B cell (primary cell): ENCODE data around the gene KRCC1.

Experiments used
- EZH2 ChIP-seq: IDR thresholded peaks from 2 replicates; pipeline ENCODE4 v1.6.1; 2012; ENCODE audit warnings: borderline replicate concordance, low read depth, mild to moderate bottlenecking, moderate library complexity, low read length; ENCODE audit not compliant: insufficient read depth, poor library complexity, severe bottlenecking
- TF ChIP-seq, protein P1 (sequence below): fragments of 200-600 bp; IDR thresholded peaks from one replicate; pipeline ENCODE4 v1.8.0; 2022; ENCODE audit warnings: antibody characterized with exemption, mild to moderate bottlenecking

DNA sequence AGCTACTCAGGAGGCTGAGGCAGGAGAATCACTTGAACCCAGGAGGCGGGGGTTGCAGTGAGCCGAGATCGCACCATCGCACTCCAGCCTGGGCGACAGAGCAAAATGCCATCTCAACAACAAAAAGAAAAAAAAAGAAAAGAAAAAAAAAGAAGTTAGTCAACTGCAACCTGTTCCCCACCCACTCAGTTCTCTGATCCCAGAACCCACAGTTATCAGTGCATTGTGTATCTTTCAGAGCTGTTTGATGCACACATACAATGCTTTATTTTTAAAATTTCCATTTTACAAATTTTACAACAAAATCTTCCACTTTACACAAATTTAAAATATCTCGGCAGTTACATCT is 53.2 kb downstream of the KRCC1 start:
- TF ChIP-seq, protein P1, sequence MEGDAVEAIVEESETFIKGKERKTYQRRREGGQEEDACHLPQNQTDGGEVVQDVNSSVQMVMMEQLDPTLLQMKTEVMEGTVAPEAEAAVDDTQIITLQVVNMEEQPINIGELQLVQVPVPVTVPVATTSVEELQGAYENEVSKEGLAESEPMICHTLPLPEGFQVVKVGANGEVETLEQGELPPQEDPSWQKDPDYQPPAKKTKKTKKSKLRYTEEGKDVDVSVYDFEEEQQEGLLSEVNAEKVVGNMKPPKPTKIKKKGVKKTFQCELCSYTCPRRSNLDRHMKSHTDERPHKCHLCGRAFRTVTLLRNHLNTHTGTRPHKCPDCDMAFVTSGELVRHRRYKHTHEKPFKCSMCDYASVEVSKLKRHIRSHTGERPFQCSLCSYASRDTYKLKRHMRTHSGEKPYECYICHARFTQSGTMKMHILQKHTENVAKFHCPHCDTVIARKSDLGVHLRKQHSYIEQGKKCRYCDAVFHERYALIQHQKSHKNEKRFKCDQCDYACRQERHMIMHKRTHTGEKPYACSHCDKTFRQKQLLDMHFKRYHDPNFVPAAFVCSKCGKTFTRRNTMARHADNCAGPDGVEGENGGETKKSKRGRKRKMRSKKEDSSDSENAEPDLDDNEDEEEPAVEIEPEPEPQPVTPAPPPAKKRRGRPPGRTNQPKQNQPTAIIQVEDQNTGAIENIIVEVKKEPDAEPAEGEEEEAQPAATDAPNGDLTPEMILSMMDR, result no peak
- TF ChIP-seq EZH2, result no peak
